ENCODE measurements around the gene NFILZ.
"Not testable (repeated sequence)": the region's sequence is repeated elsewhere in the genome, so short reads cannot be mapped to it uniquely, and the experiment has no call there.

The NFILZ gene

GRCh38 chr19:8618751-8619150, 11.7 kb upstream of the NFILZ start:
- DNase-seq (ENCODE audit: low read depth), result peak; percentile 68
- no peak for TF ChIP-seq CTCF (IDR thresholded peaks at IDR 0.05; ENCODE audit: low read depth, low read length)
- no peak for TF ChIP-seq MAX (IDR thresholded peaks at IDR 0.05; ENCODE audit: low read depth, low read length)
- no peak for TF ChIP-seq POLR2A (IDR thresholded peaks at IDR 0.05; ENCODE audit: extremely low read depth, insufficient read length)
- TF ChIP-seq MYC (IDR thresholded peaks at IDR 0.05; ENCODE audit: low read depth, low read length), result no peak
- no peak overlapping the region for H3K4me3 ChIP-seq (ENCODE audit: low read depth, low read length)

GRCh38 chr19:8622886-8623285, 7.5 kb upstream of the NFILZ start:
- peak; percentile 66 for DNase-seq (ENCODE audit: low read depth)
- not testable (repeated sequence) for H3K4me3 ChIP-seq (ENCODE audit: low read depth, low read length)
- peak; percentile 82 for TF ChIP-seq CTCF (IDR thresholded peaks at IDR 0.05; ENCODE audit: low read depth, low read length)

GRCh38 chr19:8626842-8627241, 3.6 kb upstream of the NFILZ start:
- TF ChIP-seq MYC (IDR thresholded peaks at IDR 0.05; ENCODE audit: low read depth, low read length), result no peak
- no peak for TF ChIP-seq CTCF (IDR thresholded peaks at IDR 0.05; ENCODE audit: low read depth, low read length)
- no peak for TF ChIP-seq MAX (IDR thresholded peaks at IDR 0.05; ENCODE audit: low read depth, low read length)
- no peak for TF ChIP-seq POLR2A (IDR thresholded peaks at IDR 0.05; ENCODE audit: extremely low read depth, insufficient read length)
- DNase-seq (ENCODE audit: low read depth), result no peak
- no peak overlapping the region for H3K4me3 ChIP-seq (ENCODE audit: low read depth, low read length)

- H3K4me3 ChIP-seq (ENCODE audit: low read depth, low read length), result no peak overlapping the region
- no peak for TF ChIP-seq CTCF (IDR thresholded peaks at IDR 0.05; ENCODE audit: low read depth, low read length)
- no peak for TF ChIP-seq MAX (IDR thresholded peaks at IDR 0.05; ENCODE audit: low read depth, low read length)
- no peak for TF ChIP-seq POLR2A (IDR thresholded peaks at IDR 0.05; ENCODE audit: extremely low read depth, insufficient read length)
- no peak for TF ChIP-seq MYC (IDR thresholded peaks at IDR 0.05; ENCODE audit: low read depth, low read length)
- DNase-seq (ENCODE audit: low read depth), result no peak
These were observed 1.2 kb upstream of the NFILZ start for GRCh38 chr19:8629184-8629583.

- no peak overlapping the region for H3K4me3 ChIP-seq (ENCODE audit: low read depth, low read length)
- TF ChIP-seq CTCF (IDR thresholded peaks at IDR 0.05; ENCODE audit: low read depth, low read length), result no peak
- TF ChIP-seq MAX (IDR thresholded peaks at IDR 0.05; ENCODE audit: low read depth, low read length), result no peak
- TF ChIP-seq POLR2A (IDR thresholded peaks at IDR 0.05; ENCODE audit: extremely low read depth, insufficient read length), result no peak
- no peak for TF ChIP-seq MYC (IDR thresholded peaks at IDR 0.05; ENCODE audit: low read depth, low read length)
- DNase-seq (ENCODE audit: low read depth), result no peak
These were observed 477 bp downstream of the NFILZ start for GRCh38 chr19:8630796-8631424.

GRCh38 chr19:8631425-8631819, 989 bp downstream of the NFILZ start:
- no peak overlapping the region for H3K4me3 ChIP-seq (ENCODE audit: low read depth, low read length)
- TF ChIP-seq MAX (IDR thresholded peaks at IDR 0.05; ENCODE audit: low read depth, low read length), result no peak
- TF ChIP-seq POLR2A (IDR thresholded peaks at IDR 0.05; ENCODE audit: extremely low read depth, insufficient read length), result no peak
- TF ChIP-seq MYC (IDR thresholded peaks at IDR 0.05; ENCODE audit: low read depth, low read length), result no peak
- no peak for TF ChIP-seq CTCF (IDR thresholded peaks at IDR 0.05; ENCODE audit: low read depth, low read length)
- DNase-seq (ENCODE audit: low read depth), result no peak
